HCEC 1CT (cell line): ENCODE data around the gene KLHL1.

ENCODE experiments used
- DNase-seq: peaks from one replicate; pipeline ENCODE4 v3.0.0-alpha.2; 2017

KLHL1 gene

GRCh38 chr13:69857183-69857821 is 250.9 kb downstream of the KLHL1 start:
- DNase-seq: peak; percentile 6

GRCh38 chr13:69856331-69856730 is 251.9 kb downstream of the KLHL1 start:
- no peak for DNase-seq

- no peak for DNase-seq
Observed at GRCh38 chr13:69828527-69828926, 279.7 kb downstream of the KLHL1 start.

- no peak for DNase-seq
Observed at GRCh38 chr13:69820180-69820579, 288.1 kb downstream of the KLHL1 start.

- DNase-seq: no peak
Observed at GRCh38 chr13:69817333-69817869, 290.9 kb downstream of the KLHL1 start.

- no peak for DNase-seq
Observed at GRCh38 chr13:69809152-69809551, 299.1 kb downstream of the KLHL1 start.

GRCh38 chr13:69796256-69796655 is 312.0 kb downstream of the KLHL1 start:
- no peak for DNase-seq

- no peak for DNase-seq
Observed at GRCh38 chr13:69793783-69794453, 314.3 kb downstream of the KLHL1 start.

- no peak for DNase-seq
Observed at GRCh38 chr13:69776937-69777336, 331.3 kb downstream of the KLHL1 start.

- no peak for DNase-seq
Observed at GRCh38 chr13:69769608-69770007, 338.6 kb downstream of the KLHL1 start.

GRCh38 chr13:69761581-69761980 is 346.7 kb downstream of the KLHL1 start:
- no peak for DNase-seq

- no peak for DNase-seq
Observed at GRCh38 chr13:69755101-69755500, 353.2 kb downstream of the KLHL1 start.

- DNase-seq: no peak
Observed at GRCh38 chr13:69751259-69751658, 357.0 kb downstream of the KLHL1 start.

GRCh38 chr13:69737129-69737935 is 370.9 kb downstream of the KLHL1 start:
- no peak for DNase-seq

- no peak for DNase-seq
Observed at GRCh38 chr13:69721631-69722030, 386.6 kb downstream of the KLHL1 start.

GRCh38 chr13:69720278-69720983 is 387.8 kb downstream of the KLHL1 start:
- no peak for DNase-seq

- no peak for DNase-seq
Observed at GRCh38 chr13:69706807-69707206, 401.4 kb downstream of the KLHL1 start.

- DNase-seq: no peak
Observed at GRCh38 chr13:69704311-69704710, 403.9 kb downstream of the KLHL1 start.

- no peak for DNase-seq
Observed at GRCh38 chr13:69690999-69691398, 417.3 kb downstream of the KLHL1 start.

- DNase-seq: no peak
Observed at GRCh38 chr13:69683921-69684686, 424.1 kb downstream of the KLHL1 start.

GRCh38 chr13:69681722-69682121 is 426.5 kb downstream of the KLHL1 start:
- DNase-seq: no peak

- no peak for DNase-seq
Observed at GRCh38 chr13:69677343-69677742, 430.9 kb downstream of the KLHL1 start.
